A549 (cell line): Measurements from ENCODE around the gene KCTD3. TPM values are rescaled to one million over a fixed set of nuclear protein-coding genes. Genes with fewer than 3 reads are reported as not detected.

Experiments used
- ATAC-seq, 2 experiments: fragments of 200-7000 bp in 1 of 2; fragments of >200 bp in 1 of 2; cut with Nextera tagmentation in 1 of 2; cut with Tn5 transposase in 1 of 2; 3 replicates each; pipeline versions ENCODE4 v1.8.0 to v1.9.1; 2018 to 2020; ENCODE audit warnings: mild to moderate bottlenecking in 1 of 2, moderate library complexity in 1 of 2
- CTCF ChIA-PET: fragments of 300-600 bp; sonication (Branson Sonifier 250); formaldehyde crosslinking; extraction: SDS; loops from one replicate; lab custom pipeline; 2021; ENCODE audit warnings: antibody characterized with exemption, inconsistent platforms; lab: Yijun Ruan, JAX
- POLR2A ChIA-PET: fragments of 350-600 bp; formaldehyde crosslinking; extraction: SDS; loops from one replicate; lab custom pipeline; 2021; ENCODE audit warnings: antibody characterized with exemption, inconsistent platforms; lab: Yijun Ruan, JAX
- DNase-seq, 2 experiments: peaks; one replicate each; pipeline versions ENCODE4 v3.0.0 to v3.0.0-alpha.2; 2011 to 2016; ENCODE audit warnings: low read depth in 1 of 2, low spot score in 1 of 2
- FAIRE-seq: peaks from 2 replicates; lab custom pipeline; 2011; peaks lifted over from hg19 to GRCh38; lab: Jason Lieb, UNC
- H3K27ac ChIP-seq, 2 experiments: fragments of >200 bp; sonication (Bioruptor Twin); formaldehyde crosslinking; 3 replicates each; pipeline ENCODE4 v1.5.1; 2016 to 2017
- H3K4me1 ChIP-seq: fragments of >200 bp; sonication (Bioruptor Twin); formaldehyde crosslinking; 3 replicates; pipeline ENCODE4 v1.6.1; 2016
- H3K4me2 ChIP-seq: fragments of >200 bp; sonication (Bioruptor Twin); formaldehyde crosslinking; 3 replicates; pipeline ENCODE4 v1.6.1; 2016
- H3K4me3 ChIP-seq: fragments of >200 bp; sonication (Bioruptor Twin); formaldehyde crosslinking; 3 replicates; pipeline ENCODE4 v1.5.1; 2016
- H3K9me3 ChIP-seq: fragments of >200 bp; sonication (Bioruptor Twin); formaldehyde crosslinking; 3 replicates; pipeline ENCODE4 v1.6.1; 2016
- BHLHE40 ChIP-seq: IDR thresholded peaks from 2 replicates; pipeline ENCODE4 v1.6.1; 2012; ENCODE audit warnings: low read depth, low read length, inconsistent platforms
- CEBPB ChIP-seq, 2 experiments: fragments of >200 bp in 1 of 2; sonication (Bioruptor Twin) in 1 of 2; formaldehyde crosslinking in 1 of 2; IDR thresholded peaks; 2 replicates each; pipeline ENCODE4 v1.6.1; 2012 to 2016
- E2F6 ChIP-seq: IDR thresholded peaks from 2 replicates; pipeline ENCODE4 v1.6.1; 2012; ENCODE audit warnings: low read depth, borderline replicate concordance
- EP300 ChIP-seq, 2 experiments: fragments of >200 bp; sonication (Bioruptor Twin); formaldehyde crosslinking; IDR thresholded peaks; 2 replicates in 1 of 2; 3 replicates in 1 of 2; pipeline ENCODE4 v1.6.1; 2016 to 2017
- HDAC2 ChIP-seq: fragments of 200-600 bp; sonication (generic); IDR thresholded peaks from 2 replicates; pipeline ENCODE4 v1.6.1; 2016
- HES2 ChIP-seq: fragments of >200 bp; sonication (Bioruptor Twin); formaldehyde crosslinking; IDR thresholded peaks from 2 replicates; pipeline ENCODE4 v1.6.1; 2016
- HOXA7 ChIP-seq: fragments of 250-450 bp; sonication (Bioruptor Pico); IDR thresholded peaks from 2 replicates; pipeline ENCODE4 v1.5.0; 2020; ENCODE audit warnings: mild to moderate bottlenecking, moderate library complexity
- KDM5A ChIP-seq: fragments of 200-600 bp; sonication (generic); IDR thresholded peaks from 2 replicates; pipeline ENCODE4 v1.6.1; 2016; ENCODE audit warnings: antibody characterized with exemption, mild to moderate bottlenecking
- NFE2L2 ChIP-seq: fragments of 150-350 bp; conservative IDR thresholded peaks from 2 replicates; pipeline ENCODE4 v1.6.1; 2014; ENCODE audit warnings: low read length
- NPAS2 ChIP-seq: fragments of 250-450 bp; sonication (Bioruptor Pico); IDR thresholded peaks from 2 replicates; pipeline ENCODE4 v1.8.0; 2022; ENCODE audit warnings: mild to moderate bottlenecking, moderate library complexity, borderline replicate concordance
- POLR2A ChIP-seq: IDR thresholded peaks from 2 replicates; pipeline ENCODE4 v1.6.1; 2012; ENCODE audit warnings: mild to moderate bottlenecking, low read length
- RAD21 ChIP-seq, 2 experiments: fragments of >200 bp in 1 of 2; sonication (Bioruptor Twin) in 1 of 2; formaldehyde crosslinking in 1 of 2; IDR thresholded peaks in 1 of 2; conservative IDR thresholded peaks in 1 of 2; 2 replicates in 1 of 2; 3 replicates in 1 of 2; pipeline ENCODE4 v1.6.1; 2012 to 2018; ENCODE audit warnings: inconsistent platforms in 1 of 2
- RNF2 ChIP-seq: fragments of 200-600 bp; sonication (generic); IDR thresholded peaks from 2 replicates; pipeline ENCODE4 v1.6.1; 2016; ENCODE audit warnings: low read depth, mild to moderate bottlenecking, antibody characterized with exemption, moderate library complexity, borderline replicate concordance
- SREBF2 ChIP-seq: fragments of 450-650 bp; IDR thresholded peaks from 2 replicates; pipeline ENCODE4 v1.6.1; 2014; ENCODE audit warnings: mild to moderate bottlenecking, moderate library complexity
- ZC3H11A ChIP-seq: fragments of 450-650 bp; IDR thresholded peaks from 2 replicates; pipeline ENCODE4 v1.6.1; 2014; ENCODE audit warnings: antibody characterized with exemption, mild to moderate bottlenecking
- ZSCAN20 ChIP-seq: fragments of 250-450 bp; sonication (Bioruptor Pico); IDR thresholded peaks from 2 replicates; pipeline ENCODE4 v1.8.0; 2022; ENCODE audit warnings: mild to moderate bottlenecking, moderate library complexity
- WGBS: methylation state at CpG from one replicate; pipeline ENCODE4 v1.1.6; 2017; ENCODE audit errors: missing lambda C conversion rate; 5-methylcytosine and 5-hydroxymethylcytosine counted together
- polyA plus RNA-seq, 4 experiments: library from polyadenylated mRNA; depleted of rRNA in 3 of 4; stranded (reverse); fragments of >200 nt; fragmentation: RNase III in 1 of 4; extraction: RNeasy Plus Mini Kit Qiagen cat#74134 plus additional on column Dnase treatment in 1 of 4; gene quantifications; 2 replicates in 3 of 4; 3 replicates in 1 of 4; pipeline ENCODE4 v1.2.3, GENCODE V29; 2011 to 2017
- TF ChIP-seq, protein P1 (sequence below): IDR thresholded peaks from 2 replicates; pipeline ENCODE4 v1.6.1; 2012

The KCTD3 gene
- polyA plus RNA-seq, 2 of the 4 experiments (the other 2 are of a cell fraction), result 33.0 to 69.4 TPM

DNA sequence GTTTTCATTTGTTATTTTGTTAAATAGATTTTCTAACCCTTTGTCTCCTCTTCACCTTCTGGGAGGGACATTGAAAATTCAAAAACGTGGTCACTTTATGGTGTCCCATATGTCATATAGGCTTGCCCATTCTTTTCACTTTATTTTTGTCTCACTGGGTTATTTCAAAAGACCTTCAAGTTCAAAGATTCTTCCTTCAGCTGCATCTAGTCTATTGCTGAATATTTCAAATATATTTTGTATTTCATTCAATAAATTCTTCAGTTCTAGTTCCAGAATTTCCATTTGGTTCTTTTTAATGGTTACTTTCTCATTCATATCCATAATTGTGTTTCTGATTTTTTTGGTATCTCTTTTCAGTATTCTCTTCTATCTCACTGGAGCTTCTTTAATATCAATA is 11.6 kb upstream of the KCTD3 start (continued):
- TF ChIP-seq, protein P1, sequence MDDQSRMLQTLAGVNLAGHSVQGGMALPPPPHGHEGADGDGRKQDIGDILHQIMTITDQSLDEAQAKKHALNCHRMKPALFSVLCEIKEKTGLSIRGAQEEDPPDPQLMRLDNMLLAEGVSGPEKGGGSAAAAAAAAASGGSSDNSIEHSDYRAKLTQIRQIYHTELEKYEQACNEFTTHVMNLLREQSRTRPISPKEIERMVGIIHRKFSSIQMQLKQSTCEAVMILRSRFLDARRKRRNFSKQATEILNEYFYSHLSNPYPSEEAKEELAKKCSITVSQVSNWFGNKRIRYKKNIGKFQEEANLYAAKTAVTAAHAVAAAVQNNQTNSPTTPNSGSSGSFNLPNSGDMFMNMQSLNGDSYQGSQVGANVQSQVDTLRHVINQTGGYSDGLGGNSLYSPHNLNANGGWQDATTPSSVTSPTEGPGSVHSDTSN, result no peak
- TF ChIP-seq EP300 (IDR thresholded peaks at IDR 0.05) (no peak), HES2 (no peak), RAD21 (conservative IDR thresholded peaks at IDR 0.05 in 1 of 2, IDR thresholded peaks at IDR 0.05 in 1 of 2) (no peak), E2F6 (no peak), NPAS2 (CRISPR knock-in tag) (no peak)

GRCh38 chr1:215556996-215557395 is 10.1 kb upstream of the KCTD3 start:
- CTCF ChIA-PET, result interaction anchor here (1.2 kb wide), 1 partner anchor 25 kb away, joined by 3 read pairs; no protein-coding TSS in a partner anchor
- TF ChIP-seq RAD21 (conservative IDR thresholded peaks at IDR 0.05 in 1 of 2, IDR thresholded peaks at IDR 0.05 in 1 of 2) (no peak), HOXA7 (CRISPR knock-in tag) (no peak), POLR2A (no peak), ZC3H11A (no peak), CEBPB (IDR thresholded peaks at IDR 0.05) (no peak), KDM5A (no peak), NFE2L2 (no peak), HES2 (no peak)
- TF ChIP-seq, protein P1, result no peak
- H3K9me3 ChIP-seq, result peaks cover 2% of the 10 kb centered on the region; the same call in 1 of the 3 replicates
- no CpG with 5 or more reads among the region's 2 CpGs for WGBS
- H3K4me2 ChIP-seq, result no peak overlapping the region
- H3K4me3 ChIP-seq, result no peak overlapping the region
- H3K27ac ChIP-seq, result no peak overlapping the region
- no peak for ATAC-seq
- no peak for FAIRE-seq
- no peak for DNase-seq
- 0 out of 3 replicates have a peak, but pooled peaks cover 3% of the 10 kb centered on the region for H3K4me1 ChIP-seq
- POLR2A ChIA-PET, result no interaction called here

GRCh38 chr1:215557504-215557903 is 9.6 kb upstream of the KCTD3 start:
- no peak for FAIRE-seq
- ChIA-PET POLR2A (no interaction called here), CTCF (interaction anchor here (0.6 to 1.2 kb wide), 2 partner anchors 25 to 402 kb away, joined by 3 to 5 read pairs; no protein-coding TSS in a partner anchor)
- no peak for DNase-seq
- TF ChIP-seq HDAC2, result no peak
- no peak for TF ChIP-seq RNF2
- TF ChIP-seq BHLHE40, result no peak
- TF ChIP-seq ZSCAN20 (CRISPR knock-in tag), result no peak
- 0 out of 3 replicates have a peak, but pooled peaks cover 3% of the 10 kb centered on the region for H3K4me1 ChIP-seq
- H3K4me3 ChIP-seq, result no peak overlapping the region
- H3K27ac ChIP-seq, result no peak overlapping the region
- H3K4me2 ChIP-seq, result no peak overlapping the region
- peaks cover 2% of the 10 kb centered on the region; the same call in 1 of the 3 replicates for H3K9me3 ChIP-seq
- WGBS, result 40% methylated on average over 1 of the region's 1 CpG
- ATAC-seq, result no peak

GRCh38 chr1:215557992-215558626 is 9.0 kb upstream of the KCTD3 start:
- ChIA-PET POLR2A (no interaction called here), CTCF (interaction anchor here (0.6 to 1.2 kb wide), 2 partner anchors 26 to 402 kb away, joined by 3 to 5 read pairs; no protein-coding TSS in a partner anchor)
- WGBS, result 31% methylated on average over 4 of the region's 4 CpGs
- Histone ChIP-seq H3K4me1 (0 out of 3 replicates have a peak, but pooled peaks cover 3% of the 10 kb centered on the region), H3K4me2 (0 out of 3 replicates have a peak overlapping the region, but pooled peaks have one; percentile 10), H3K27ac (no peak overlapping the region), H3K9me3 (peaks cover 2% of the 10 kb centered on the region; the same call in 1 of the 3 replicates), H3K4me3 (no peak overlapping the region)
- DNase-seq, result no peak
- no peak for FAIRE-seq
- no peak for TF ChIP-seq SREBF2
- TF ChIP-seq POLR2A, result no peak
- TF ChIP-seq, all 56 proteins: peak for 0
- no peak for ATAC-seq
